ENCODE measurements around the gene TMEM129.

- TF ChIP-seq, protein P1, sequence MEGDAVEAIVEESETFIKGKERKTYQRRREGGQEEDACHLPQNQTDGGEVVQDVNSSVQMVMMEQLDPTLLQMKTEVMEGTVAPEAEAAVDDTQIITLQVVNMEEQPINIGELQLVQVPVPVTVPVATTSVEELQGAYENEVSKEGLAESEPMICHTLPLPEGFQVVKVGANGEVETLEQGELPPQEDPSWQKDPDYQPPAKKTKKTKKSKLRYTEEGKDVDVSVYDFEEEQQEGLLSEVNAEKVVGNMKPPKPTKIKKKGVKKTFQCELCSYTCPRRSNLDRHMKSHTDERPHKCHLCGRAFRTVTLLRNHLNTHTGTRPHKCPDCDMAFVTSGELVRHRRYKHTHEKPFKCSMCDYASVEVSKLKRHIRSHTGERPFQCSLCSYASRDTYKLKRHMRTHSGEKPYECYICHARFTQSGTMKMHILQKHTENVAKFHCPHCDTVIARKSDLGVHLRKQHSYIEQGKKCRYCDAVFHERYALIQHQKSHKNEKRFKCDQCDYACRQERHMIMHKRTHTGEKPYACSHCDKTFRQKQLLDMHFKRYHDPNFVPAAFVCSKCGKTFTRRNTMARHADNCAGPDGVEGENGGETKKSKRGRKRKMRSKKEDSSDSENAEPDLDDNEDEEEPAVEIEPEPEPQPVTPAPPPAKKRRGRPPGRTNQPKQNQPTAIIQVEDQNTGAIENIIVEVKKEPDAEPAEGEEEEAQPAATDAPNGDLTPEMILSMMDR (IDR thresholded peaks at IDR 0.05), result no peak
- TF ChIP-seq POLR2A (IDR thresholded peaks at IDR 0.05), result no peak
Observed at GRCh38 chr4:1765409-1766072, 44.4 kb upstream of the TMEM129 start.
